K562 (cell line): Measurements from ENCODE around the gene DIS3L2. TPM values are rescaled to one million over a fixed set of nuclear protein-coding genes. Genes with fewer than 3 reads are reported as not detected.

ENCODE experiments used
- ATAC-seq: fragments of 200-7000 bp; cut with Tn5 transposase; 3 replicates; pipeline ENCODE4 v1.9.1; 2020; ENCODE audit warnings: moderate library complexity
- BruUV-seq: library from RNA; stranded (reverse); fragments of 400-500 nt; replicated peaks from 2 replicates; lab custom pipeline; 2021; lab: Mats Ljungman, UMichigan
- CTCF ChIA-PET: fragments of 300-600 bp; formaldehyde crosslinking; extraction: SDS; loops from one replicate; lab custom pipeline; 2021; ENCODE audit warnings: low intra/inter-chr PET ratio; lab: Yijun Ruan, JAX
- POLR2A ChIA-PET: fragments of 300-600, 350-650 bp; sonication (Branson Sonifier 250); formaldehyde crosslinking; extraction: SDS; loops from one replicate; lab custom pipeline; 2021; ENCODE audit warnings: antibody characterized with exemption, inconsistent platforms; lab: Yijun Ruan, JAX
- DNase-seq, 4 experiments: peaks; one replicate each; pipeline versions ENCODE4 v3.0.0 to v3.0.0-alpha.2; 2011 to 2018; ENCODE audit warnings: low spot score in 3 of 4, mixed read lengths in 3 of 4; ENCODE audit errors: extremely low read depth in 1 of 4
- FAIRE-seq: peaks from 2 replicates; lab custom pipeline; 2011; peaks lifted over from hg19 to GRCh38; lab: Jason Lieb, UNC
- H2AFZ ChIP-seq: 2 replicates; pipeline ENCODE4 v1.6.0; 2011; ENCODE audit warnings: low read depth, low read length, control low read depth, inconsistent platforms
- H3K27ac ChIP-seq: fragments of 200-600 bp; 3 replicates; pipeline ENCODE4 v1.8.0; 2011; ENCODE audit warnings: low read depth, mild to moderate bottlenecking, control low read depth, inconsistent platforms, low read length, moderate library complexity, mixed read lengths; ENCODE audit errors: extremely low read depth
- H3K27me3 ChIP-seq, 2 experiments: fragments of 300-600 bp in 1 of 2; 2 replicates in 1 of 2; 3 replicates in 1 of 2; pipeline versions ENCODE4 v1.6.0 to v1.8.0; 2011; ENCODE audit warnings: inconsistent platforms in 2 of 2, low read length in 2 of 2, mild to moderate bottlenecking in 1 of 2, mixed read lengths in 1 of 2, moderate library complexity in 1 of 2; ENCODE audit not compliant: control insufficient read depth in 2 of 2, insufficient read depth in 2 of 2
- H3K36me3 ChIP-seq: fragments of 300-600 bp; 3 replicates; pipeline ENCODE4 v1.8.0; 2011; ENCODE audit warnings: mild to moderate bottlenecking, low read length, inconsistent platforms; ENCODE audit not compliant: control insufficient read depth, insufficient read depth
- H3K4me1 ChIP-seq, 2 experiments: fragments of 200-600 bp in 1 of 2; replicated peaks in 1 of 2; 2 replicates in 1 of 2; 3 replicates in 1 of 2; pipeline versions ENCODE4 v1.5.1 to v1.8.0; 2011; ENCODE audit warnings: inconsistent platforms in 2 of 2, low read length in 2 of 2, mild to moderate bottlenecking in 1 of 2, mixed read lengths in 1 of 2, moderate library complexity in 1 of 2; ENCODE audit not compliant: control insufficient read depth in 2 of 2, insufficient read depth in 2 of 2
- H3K4me2 ChIP-seq: 2 replicates; pipeline ENCODE4 v1.6.1; 2011; ENCODE audit warnings: low read length, control low read depth, inconsistent platforms, mixed read lengths; ENCODE audit not compliant: insufficient read depth
- H3K4me3 ChIP-seq: fragments of 200-600 bp; sonication (generic), shearing (Covaris generic); 2 replicates; pipeline ENCODE4 v1.5.1; 2016; ENCODE audit warnings: control low read depth, inconsistent platforms
- H3K79me2 ChIP-seq: fragments of 200-600 bp; 3 replicates; pipeline ENCODE4 v1.8.0; 2011; ENCODE audit warnings: low read length, inconsistent platforms; ENCODE audit not compliant: control insufficient read depth, insufficient read depth
- H3K9ac ChIP-seq, 2 experiments: 2 replicates each; pipeline versions ENCODE4 v1.6.0 to v1.6.1; 2011; ENCODE audit warnings: low read depth in 2 of 2, low read length in 2 of 2, control low read depth in 1 of 2, inconsistent platforms in 1 of 2, mild to moderate bottlenecking in 1 of 2, mixed read lengths in 1 of 2; ENCODE audit not compliant: insufficient read depth in 1 of 2
- H3K9me1 ChIP-seq: one replicate; pipeline ENCODE4 v1.6.0; 2011; ENCODE audit warnings: inconsistent platforms, mild to moderate bottlenecking, low read length, moderate library complexity; ENCODE audit not compliant: control insufficient read depth, insufficient read depth
- H3K9me3 ChIP-seq: replicated peaks from 2 replicates; pipeline ENCODE4 v1.5.1; 2011; ENCODE audit warnings: low read depth, low read length, inconsistent platforms; ENCODE audit not compliant: control insufficient read depth, insufficient read depth
- H4K20me1 ChIP-seq: replicated peaks from 2 replicates; pipeline ENCODE4 v1.6.1; 2011; ENCODE audit warnings: low read length, inconsistent platforms, mixed read lengths; ENCODE audit not compliant: control insufficient read depth, insufficient read depth
- FOXA3 ChIP-seq, 2 experiments: fragments of 450-650 bp in 1 of 2; sonication (generic) in 1 of 2; formaldehyde crosslinking; IDR thresholded peaks in 1 of 2; conservative IDR thresholded peaks in 1 of 2; 2 replicates each; pipeline versions ENCODE4 v1.4.0 to v1.8.0; 2020 to 2022; ENCODE audit warnings: mild to moderate bottlenecking in 2 of 2, missing genetic modification reagents in 1 of 2
- MAFK ChIP-seq: IDR thresholded peaks from 2 replicates; pipeline ENCODE4 v1.6.1; 2011; ENCODE audit warnings: low read length, improper control_type of control experiment
- VEZF1 ChIP-seq: fragments of 200-800 bp; sonication (Bioruptor generic); IDR thresholded peaks from 2 replicates; pipeline ENCODE4 v1.6.1; 2017; ENCODE audit warnings: missing genetic modification characterization, missing compliant biosample characterization
- WGBS: fragments of 100-300 bp; shearing (Covaris generic); methylation state at CpG from one replicate; pipeline ENCODE4 v1.1.6; 2016; ENCODE audit warnings: low coverage, mixed read lengths; ENCODE audit not compliant: insufficient coverage; ENCODE audit errors: missing lambda C conversion rate; 5-methylcytosine and 5-hydroxymethylcytosine counted together
- in situ Hi-C: fragments of 300-500 bp; cut with MboI; formaldehyde crosslinking; loops from 4 replicates; pipeline ENCODE4 v1.15.0; 2018; ENCODE audit warnings: inconsistent platforms, mixed read lengths
- intact Hi-C: fragments of 100-400 bp; cut with micrococcal nuclease; formaldehyde crosslinking; loops from 2 replicates; pipeline ENCODE4 v1.14.2; 2022
- polyA plus RNA-seq, 8 experiments: library from polyadenylated mRNA; depleted of rRNA in 4 of 8; stranded (reverse) in 5 of 8; unstranded in 3 of 8; fragments of >200 nt; fragmentation: Nextera tagmentation in 2 of 8; fragmentation: Illumina TruSeq in 1 of 8; extraction: Ambion mirVana in 2 of 8; extraction: Trizol in 1 of 8; gene quantifications; 2 replicates each; pipeline versions ENCODE4 v1.2.1 to v1.2.3, GENCODE V29; 2011 to 2014; ENCODE audit warnings: inconsistent platforms in 1 of 8, missing spikeins in 1 of 8
- total RNA-seq, 7 experiments: library from RNA; depleted of rRNA in 6 of 7; stranded (reverse); fragments of >200 nt in 6 of 7; fragmentation: Illumina TruSeq in 2 of 7; extraction: Trizol in 2 of 7; gene quantifications; 2 replicates each; pipeline versions ENCODE4 v1.2.1 to v1.2.3, GENCODE V29; 2011 to 2021; ENCODE audit warnings: low replicate concordance in 1 of 7

The DIS3L2 gene
- total and polyA plus RNA-seq, 9 of the 15 experiments (the other 6 are each of a cell fraction or from before 2014, with no cell fraction given) = 1.5 to 19.2 (median 11.2) TPM

GRCh38 chr2:232139171-232139594 is 177.7 kb downstream of the DIS3L2 start:
- Histone ChIP-seq H4K20me1 (no peaks in the 10 kb centered on the region), H3K27me3 (no peaks in the 10 kb centered on the region), H3K9me3 (no peaks in the 10 kb centered on the region), H3K27ac (no peak overlapping the region), H3K4me3 (no peak overlapping the region), H3K4me1 (no peaks in the 10 kb centered on the region; a peak in 1 of 5 replicates), H3K4me2 (no peak overlapping the region)
- BruUV-seq = no TSS peak
- intact Hi-C loops = no loop called here
- no peak for ATAC-seq
- POLR2A ChIA-PET = no interaction called here
- CTCF ChIA-PET = interaction anchor here (1.1 kb wide), 1 partner anchor 214 kb away, joined by 4 read pairs; no protein-coding TSS in a partner anchor
- no peak for DNase-seq
- no peak for TF ChIP-seq VEZF1 (CRISPR knock-in tag)
- TF ChIP-seq MAFK = no peak
- TF ChIP-seq FOXA3 (CRISPR knock-in tag; conservative IDR thresholded peaks at IDR 0.05 in 1 of 2, IDR thresholded peaks at IDR 0.05 in 1 of 2) = no peak
- TF ChIP-seq, all 486 proteins: peak for 0
- Histone ChIP-seq H2AFZ (no peak overlapping the region), H3K79me2 (no peaks in the 10 kb centered on the region), H3K9ac (no peak overlapping the region), H3K36me3 (no peaks in the 10 kb centered on the region), H3K9me1 (no peaks in the 10 kb centered on the region)
- 87% methylated on average over 4 of the region's 4 CpGs for WGBS
- no peak for FAIRE-seq
- in situ Hi-C loops = no loop called here
